H1 (cell line): ENCODE results near the gene CACNG5. TPM values are rescaled to one million over a fixed set of nuclear protein-coding genes. Genes with fewer than 3 reads are reported as not detected.

Experiments
- CTCF ChIA-PET: fragments of 300-600 bp; sonication (Branson Sonifier 250); formaldehyde crosslinking; loops from one replicate; lab custom pipeline; 2021; ENCODE audit not compliant: partially characterized antibody; lab: Charles Lee
- POLR2A ChIA-PET: fragments of 300-600 bp; sonication (Branson Sonifier 250); formaldehyde crosslinking; loops from one replicate; lab custom pipeline; 2021; ENCODE audit warnings: inconsistent platforms; ENCODE audit not compliant: partially characterized antibody; lab: Charles Lee
- DNase-seq, 2 experiments: peaks; one replicate each; pipeline versions ENCODE4 v3.0.0 to v3.0.0-alpha.2; 2010 to 2022; ENCODE audit warnings: low spot score in 2 of 2, low read depth in 1 of 2, mixed read lengths in 1 of 2
- FAIRE-seq: peaks from 2 replicates; lab custom pipeline; 2011; peaks lifted over from hg19 to GRCh38; lab: Jason Lieb, UNC
- H2AFZ ChIP-seq: 2 replicates; pipeline ENCODE4 v1.8.1; 2012; ENCODE audit warnings: low read length, inconsistent platforms
- H2AK5ac ChIP-seq: 2 replicates; pipeline ENCODE4 v1.6.1; 2013; ENCODE audit warnings: low read depth, low read length
- H2BK120ac ChIP-seq: replicated peaks from 2 replicates; pipeline ENCODE3; 2013; ENCODE audit warnings: low read depth, low read length, inconsistent platforms
- H2BK12ac ChIP-seq: 2 replicates; pipeline ENCODE4 v1.6.1; 2013; ENCODE audit warnings: low read depth, low read length
- H2BK15ac ChIP-seq: 2 replicates; pipeline ENCODE4 v1.6.1; 2013; ENCODE audit warnings: low read length
- H2BK20ac ChIP-seq: 2 replicates; pipeline ENCODE4 v1.6.1; 2013; ENCODE audit warnings: low read length
- H2BK5ac ChIP-seq: 2 replicates; pipeline ENCODE4 v1.6.1; 2013; ENCODE audit warnings: low read depth, low read length
- H3K14ac ChIP-seq: 2 replicates; pipeline ENCODE4 v1.6.1; 2013; ENCODE audit warnings: inconsistent platforms; ENCODE audit not compliant: insufficient read length
- H3K18ac ChIP-seq: 2 replicates; pipeline ENCODE4 v1.6.1; 2013; ENCODE audit warnings: low read length; ENCODE audit errors: extremely low read depth
- H3K23ac ChIP-seq: 2 replicates; pipeline ENCODE4 v1.6.1; 2013; ENCODE audit warnings: inconsistent platforms; ENCODE audit not compliant: insufficient read length
- H3K23me2 ChIP-seq: 2 replicates; pipeline ENCODE4 v1.6.1; 2013; ENCODE audit warnings: low read depth, low read length
- H3K27ac ChIP-seq: 2 replicates; pipeline ENCODE4 v1.6.1; 2011; ENCODE audit warnings: low read depth, low read length, inconsistent platforms
- H3K27me3 ChIP-seq, 4 experiments: replicated peaks in 1 of 4; 1 replicate in 1 of 4; 2 replicates in 3 of 4; pipeline versions ENCODE4 v1.6.1 to v1.8.1; 2011 to 2013; ENCODE audit warnings: low read length in 3 of 4, mild to moderate bottlenecking in 3 of 4, inconsistent platforms in 2 of 4, mixed read lengths in 2 of 4, moderate library complexity in 1 of 4; ENCODE audit not compliant: control insufficient read depth in 3 of 4, insufficient read depth in 3 of 4; ENCODE audit errors: extremely low read depth in 1 of 4
- H3K36me3 ChIP-seq, 4 experiments: 2 replicates each; pipeline versions ENCODE4 v1.6.1 to v1.8.1; 2011 to 2013; ENCODE audit warnings: mild to moderate bottlenecking in 4 of 4, low read length in 3 of 4, moderate library complexity in 2 of 4, control low read depth in 1 of 4, inconsistent platforms in 1 of 4; ENCODE audit not compliant: insufficient read depth in 4 of 4, control insufficient read depth in 2 of 4
- H3K4ac ChIP-seq: replicated peaks from 2 replicates; pipeline ENCODE3; 2013; ENCODE audit warnings: low read length, low read depth, mixed read lengths, inconsistent platforms; ENCODE audit not compliant: insufficient read length
- H3K4me1 ChIP-seq, 4 experiments: replicated peaks in 1 of 4; 1 replicate in 1 of 4; 2 replicates in 3 of 4; pipeline versions ENCODE4 v1.6.1 to v1.8.1; 2011 to 2013; ENCODE audit warnings: low read length in 3 of 4, inconsistent platforms in 2 of 4, mixed read lengths in 1 of 4; ENCODE audit not compliant: insufficient read depth in 4 of 4, control insufficient read depth in 3 of 4
- H3K4me2 ChIP-seq, 2 experiments: 2 replicates each; pipeline versions ENCODE4 v1.6.1 to v1.8.1; 2011 to 2013; ENCODE audit warnings: low read depth in 2 of 2, low read length in 2 of 2, control low read depth in 1 of 2, inconsistent platforms in 1 of 2, mild to moderate bottlenecking in 1 of 2; ENCODE audit not compliant: insufficient read depth in 1 of 2
- H3K4me3 ChIP-seq, 4 experiments: fragments of 200-600, 300-600 bp in 1 of 4; sonication (generic), shearing (Covaris generic), sonication (Bioruptor Twin) in 1 of 4; 2 replicates each; pipeline versions ENCODE4 v1.5.1 to v1.8.1; 2011 to 2016; ENCODE audit warnings: low read length in 4 of 4, low read depth in 3 of 4, control low read depth in 2 of 4, inconsistent platforms in 2 of 4, mild to moderate bottlenecking in 2 of 4, mixed read lengths in 1 of 4, moderate library complexity in 1 of 4; ENCODE audit not compliant: insufficient read depth in 2 of 4; ENCODE audit errors: extremely low read depth in 1 of 4
- H3K56ac ChIP-seq: replicated peaks from 2 replicates; pipeline ENCODE3; 2013; ENCODE audit warnings: low read depth, mild to moderate bottlenecking, mixed read lengths, low read length, inconsistent platforms; ENCODE audit not compliant: insufficient read length
- H3K79me1 ChIP-seq: 2 replicates; pipeline ENCODE4 v1.6.1; 2013; ENCODE audit warnings: low read depth, low read length, control low read depth
- H3K79me2 ChIP-seq, 2 experiments: 2 replicates each; pipeline versions ENCODE4 v1.6.1 to v1.8.1; 2012 to 2013; ENCODE audit warnings: low read length in 2 of 2, mild to moderate bottlenecking in 2 of 2, inconsistent platforms in 1 of 2; ENCODE audit not compliant: insufficient read depth in 2 of 2, control insufficient read depth in 1 of 2
- H3K9ac ChIP-seq, 4 experiments: replicated peaks in 1 of 4; 1 replicate in 1 of 4; 2 replicates in 3 of 4; pipeline versions ENCODE4 v1.6.1 to v1.8.1; 2011 to 2013; ENCODE audit warnings: low read depth in 3 of 4, low read length in 3 of 4, control low read depth in 2 of 4, mild to moderate bottlenecking in 2 of 4, moderate library complexity in 2 of 4, inconsistent platforms in 1 of 4; ENCODE audit errors: extremely low read depth in 1 of 4
- H3K9me3 ChIP-seq, 2 experiments: 2 replicates each; pipeline versions ENCODE4 v1.6.1 to v1.8.1; 2012 to 2013; ENCODE audit warnings: mild to moderate bottlenecking in 2 of 2, moderate library complexity in 2 of 2, control low read depth in 1 of 2, inconsistent platforms in 1 of 2, low read depth in 1 of 2, low read length in 1 of 2, mixed read lengths in 1 of 2; ENCODE audit not compliant: insufficient read depth in 2 of 2
- H4K20me1 ChIP-seq, 2 experiments: replicated peaks in 1 of 2; 2 replicates each; pipeline versions ENCODE3 to v1.8.1; 2011 to 2013; ENCODE audit warnings: inconsistent platforms in 2 of 2, low read length in 2 of 2, mild to moderate bottlenecking in 1 of 2; ENCODE audit not compliant: insufficient read depth in 2 of 2, control insufficient read depth in 1 of 2
- H4K5ac ChIP-seq: 2 replicates; pipeline ENCODE4 v1.6.1; 2013; ENCODE audit warnings: low read length, low read depth, mixed read lengths, inconsistent platforms; ENCODE audit not compliant: insufficient read length
- H4K8ac ChIP-seq: 2 replicates; pipeline ENCODE4 v1.8.0; 2013; ENCODE audit warnings: mild to moderate bottlenecking, moderate library complexity, low read length, inconsistent platforms; ENCODE audit not compliant: insufficient read depth; ENCODE audit errors: extremely low read depth
- H4K91ac ChIP-seq: replicated peaks from 2 replicates; pipeline ENCODE3; 2013; ENCODE audit warnings: low read length, mixed read lengths, inconsistent platforms; ENCODE audit not compliant: insufficient read length
- CTCF ChIP-seq, 3 experiments: IDR thresholded peaks; 1 replicate in 2 of 3; 2 replicates in 1 of 3; pipeline versions ENCODE4 v1.5.1 to v1.6.1; 2011; ENCODE audit warnings: low read length in 3 of 3, mild to moderate bottlenecking in 3 of 3, inconsistent platforms in 2 of 3, low read depth in 1 of 3, moderate library complexity in 1 of 3; ENCODE audit not compliant: insufficient read depth in 1 of 3; ENCODE audit errors: control extremely low read depth in 1 of 3
- RAD21 ChIP-seq, 2 experiments: IDR thresholded peaks in 1 of 2; conservative IDR thresholded peaks in 1 of 2; 2 replicates each; pipeline ENCODE4 v1.6.1; 2011; ENCODE audit warnings: low read depth in 2 of 2, low read length in 2 of 2, improper control_type of control experiment in 1 of 2, inconsistent platforms in 1 of 2, mild to moderate bottlenecking in 1 of 2, moderate library complexity in 1 of 2
- SRF ChIP-seq: IDR thresholded peaks from 2 replicates; pipeline ENCODE4 v1.6.1; 2011; ENCODE audit warnings: mild to moderate bottlenecking, low read depth, low read length, moderate library complexity
- TEAD4 ChIP-seq: IDR thresholded peaks from 2 replicates; pipeline ENCODE4 v1.6.1; 2012; ENCODE audit warnings: low read depth, low read length, inconsistent platforms, mixed read lengths
- WGBS, 2 experiments: shearing (Covaris generic) in 1 of 2; methylation state at CpG; one replicate each; pipeline versions ENCODE4 v1.1.6 to v1.1.7; 2013 to 2015; ENCODE audit warnings: low lambda C conversion rate in 2 of 2, mixed read lengths in 2 of 2, inconsistent platforms in 1 of 2, low coverage in 1 of 2, missing lambda C conversion rate in 1 of 2; ENCODE audit not compliant: insufficient replicate concordance in 2 of 2, insufficient coverage in 1 of 2, insufficient read length in 1 of 2; ENCODE audit errors: extremely low coverage in 1 of 2, missing lambda C conversion rate in 1 of 2; 5-methylcytosine and 5-hydroxymethylcytosine counted together
- polyA plus RNA-seq, 7 experiments: library from polyadenylated mRNA; depleted of rRNA in 3 of 7; stranded (reverse) in 5 of 7; unstranded in 2 of 7; fragments of >200 nt in 5 of 7; fragments of 200-250 nt in 2 of 7; gene quantifications; 1 replicate in 5 of 7; 2 replicates in 1 of 7; 4 replicates in 1 of 7; pipeline versions ENCODE4 v1.2.1 to v1.2.3, GENCODE V29; 2011 to 2013; ENCODE audit warnings: missing spikeins in 2 of 7, mixed read lengths in 2 of 7
- total RNA-seq: library from RNA; stranded (reverse); fragmentation: NEBNext Ultra II Directional; extraction: Animal tissue kit (Norgen Biotek cat#: 25700); gene quantifications from 2 replicates; pipeline ENCODE4 v1.2.1, GENCODE V29; 2021

The CACNG5 gene
- total and polyA plus RNA-seq, 2 of the 8 experiments (the other 6 are each of a cell fraction or from before 2014, with no cell fraction given): 2.2 to 3.1 TPM

- Histone ChIP-seq H2BK15ac (no peak overlapping the region), H3K4me2 (no peak overlapping the region), H4K91ac (no peak overlapping the region), H2BK5ac (no peak overlapping the region), H3K27ac (no peak overlapping the region), H2BK20ac (no peak overlapping the region), H3K79me1 (0 out of 2 replicates have a peak, but pooled peaks cover 2% of the 10 kb centered on the region), H4K8ac (no peak overlapping the region), H3K4me1 (no peaks in the 10 kb centered on the region), H3K36me3 (no peaks in the 10 kb centered on the region), H3K4me3 (no peak overlapping the region), H2AK5ac (no peak overlapping the region), H3K23ac (no peak overlapping the region), H3K27me3 (0 out of 7 replicates have a peak, but pooled peaks cover 0 to 3% (median 0%) of the 10 kb centered on the region in 4 experiments), H3K9ac (no peak overlapping the region), H3K4ac (no peak overlapping the region), H3K18ac (no peak overlapping the region), H2BK12ac (no peak overlapping the region), H2BK120ac (no peak overlapping the region), H3K14ac (no peak overlapping the region), H4K20me1 (no peaks in the 10 kb centered on the region), H3K56ac (no peak overlapping the region), H4K5ac (no peak overlapping the region), H3K9me3 (peaks cover 0 to 5% of the 10 kb centered on the region in 2 experiments; a peak in 1 of 4 replicates), H2AFZ (no peak overlapping the region), H3K79me2 (no peaks in the 10 kb centered on the region), H3K23me2 (no peaks in the 10 kb centered on the region)
- CTCF ChIA-PET: interaction anchor here (0.5 to 2.4 kb wide), 20 partner anchors 10 to 174 kb away, joined by 3 to 9 read pairs (median 4); no protein-coding TSS in a partner anchor
- WGBS, 2 experiments: 65% methylated on average over 4 of the region's 4 CpGs; no CpG with 5 or more reads in 1 of the 2 experiments
- FAIRE-seq (no peak), DNase-seq (no peak)
- TF ChIP-seq TEAD4 (0 out of 2 replicates have a peak, but pooled peaks have one; percentile 12), RAD21 (IDR thresholded peaks at IDR 0.05 in 1 of 2, conservative IDR thresholded peaks at IDR 0.05 in 1 of 2; ENCODE audit: low read depth in 2 of 2, low read length in 2 of 2) (peak; percentile 39 to 59; a peak in 3 of 4 replicates), CTCF (IDR thresholded peaks at IDR 0.05; ENCODE audit: control extremely low read depth in 1 of 3, insufficient read depth in 1 of 3, low read depth in 1 of 3, low read length in 3 of 3) (peak in 2 of 3 experiments; percentile 29 to 43; a peak in 3 of 4 replicates), SRF (no peak)
- POLR2A ChIA-PET: interaction anchor here (0.5 to 1.0 kb wide), 2 partner anchors 12 to 59 kb away, joined by 3 read pairs; no protein-coding TSS in a partner anchor
Measured at GRCh38 chr17:66841328-66841727, 6.4 kb downstream of the CACNG5 start.
